NOMO-1 (cell line): ENCODE measurements around the gene TBL2.
"Not testable (repeated sequence)": the region's sequence is repeated elsewhere in the genome, so short reads cannot be mapped to it uniquely, and the experiment has no call there.

ENCODE experiments used
- DNase-seq, 2 experiments: peaks; one replicate each; lab custom pipeline; 2025; ENCODE audit not compliant: unreplicated experiment in 2 of 2; lab: John Stamatoyannopoulos, UW

The TBL2 gene

GRCh38 chr7:73606801-73607691, 28.7 kb upstream of the TBL2 start:
- DNase-seq, result peak; percentile 64 to 74

- no peak for DNase-seq
Measured at GRCh38 chr7:73605601-73606220, 27.3 kb upstream of the TBL2 start.

- DNase-seq, result no peak
Measured at GRCh38 chr7:73602721-73603651, 24.6 kb upstream of the TBL2 start.

GRCh38 chr7:73599916-73600315, 21.5 kb upstream of the TBL2 start:
- no peak for DNase-seq

- DNase-seq, result no peak
Measured at GRCh38 chr7:73599151-73599882, 20.9 kb upstream of the TBL2 start.

- DNase-seq, result no peak
Measured at GRCh38 chr7:73597978-73598782, 19.8 kb upstream of the TBL2 start.

- no peak for DNase-seq
Measured at GRCh38 chr7:73596191-73597065, 18.0 kb upstream of the TBL2 start.

GRCh38 chr7:73595358-73595757, 17.0 kb upstream of the TBL2 start:
- no peak for DNase-seq

GRCh38 chr7:73593207-73594045, 15.0 kb upstream of the TBL2 start:
- DNase-seq, result no peak

- no peak for DNase-seq
Measured at GRCh38 chr7:73586911-73587310, 8.5 kb upstream of the TBL2 start.

GRCh38 chr7:73585196-73585595, 6.8 kb upstream of the TBL2 start:
- no peak for DNase-seq

GRCh38 chr7:73582664-73583202, 4.4 kb upstream of the TBL2 start:
- peak; percentile 31 to 32 for DNase-seq

GRCh38 chr7:73581006-73581405, 2.6 kb upstream of the TBL2 start:
- DNase-seq, result not testable (repeated sequence)

- DNase-seq, result peak; percentile 78 to 84
Measured at GRCh38 chr7:73577627-73578341, 595 bp downstream of the TBL2 start.

- DNase-seq, result no peak
Measured at GRCh38 chr7:73573791-73574190, 4.6 kb downstream of the TBL2 start.

GRCh38 chr7:73573276-73573675, 5.1 kb downstream of the TBL2 start:
- DNase-seq, result no peak

GRCh38 chr7:73572767-73573186, 5.6 kb downstream of the TBL2 start:
- no peak for DNase-seq
